NCI-H2081 (cell line): ENCODE data around the gene NTMT1.
"Not testable (repeated sequence)": the region's sequence is repeated elsewhere in the genome, so short reads cannot be mapped to it uniquely, and the experiment has no call there.

Source experiments
- DNase-seq, 2 experiments: peaks; one replicate each; lab custom pipeline; 2025; lab: John Stamatoyannopoulos, UW

NTMT1 gene

GRCh38 chr9:129626079-129626624 is at the start of gene NTMT1:
NTMT1 (plus strand) TSS chr9:129626163; CDS start chr9:129632704, 6,541 bp downstream.
- peak; percentile 73 to 76 for DNase-seq

DNA sequence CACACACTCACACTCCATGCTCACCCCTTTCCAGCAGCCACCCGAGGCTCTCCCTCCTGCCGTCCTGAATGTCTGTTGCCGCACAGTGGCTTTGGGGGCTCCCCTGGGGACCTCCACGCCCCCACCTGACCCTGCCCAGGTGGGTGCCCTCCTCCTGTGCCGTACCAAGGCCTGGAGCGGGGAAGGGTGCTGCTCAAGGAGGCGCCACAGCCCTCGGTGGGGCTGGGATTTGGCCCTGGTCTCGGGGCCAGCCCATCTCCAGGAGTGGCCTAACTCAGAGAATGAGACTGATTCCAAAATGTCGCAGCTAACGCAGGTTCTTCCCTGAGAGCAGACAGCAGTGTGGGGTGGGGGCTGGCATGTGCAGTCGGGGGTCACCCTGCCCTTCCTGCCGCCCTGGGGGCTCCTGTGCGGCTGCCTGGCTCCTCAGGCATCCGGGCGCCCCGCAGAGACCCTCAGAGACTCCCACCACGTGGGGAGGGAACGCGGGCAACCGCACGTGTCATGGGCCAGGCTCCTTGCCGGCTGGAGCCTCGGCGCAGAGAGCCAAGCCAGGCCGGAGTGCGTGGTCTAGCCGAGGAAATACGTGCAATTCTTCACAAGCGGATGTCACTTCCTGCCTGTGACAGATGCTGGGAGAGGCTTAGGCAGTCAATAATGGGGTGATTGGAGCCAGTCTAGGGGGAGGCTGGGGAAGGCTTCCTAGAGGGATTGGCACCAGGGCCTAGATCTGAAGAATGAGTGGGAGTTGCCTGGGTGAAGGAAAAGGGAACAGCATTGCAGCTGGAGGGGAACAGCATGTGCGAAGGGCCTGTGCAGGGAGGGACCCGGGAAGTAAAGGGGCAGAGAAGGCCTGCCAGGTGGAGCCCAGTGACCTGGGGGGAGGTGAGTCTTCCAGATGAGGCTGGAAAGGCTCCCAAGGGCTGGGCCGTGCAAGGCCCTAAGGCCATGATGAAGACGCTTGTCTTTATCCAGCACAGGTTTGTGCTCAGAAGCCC is 49.1 kb upstream of the NTMT1 start:
- DNase-seq, result no peak

DNA sequence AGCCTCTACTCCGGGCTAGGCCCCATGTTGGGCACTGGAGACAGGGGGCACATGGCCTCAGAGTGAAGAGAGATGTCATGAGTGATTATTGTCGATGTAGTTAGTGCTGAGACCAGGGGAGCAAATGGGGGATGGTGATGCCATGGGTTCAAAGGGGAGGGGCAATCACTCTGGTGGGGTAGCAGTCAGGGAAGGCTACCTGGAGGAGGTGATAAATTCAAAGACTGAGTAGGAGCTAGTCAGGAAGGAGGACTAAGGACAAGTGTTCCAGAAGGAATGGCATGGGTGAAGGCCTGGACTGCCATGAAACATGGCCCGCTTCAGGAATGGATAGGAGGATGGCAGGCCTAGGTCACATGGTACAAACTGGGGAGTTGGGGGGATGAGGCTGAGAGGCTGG is 46.7 kb upstream of the NTMT1 start:
- no peak for DNase-seq

GRCh38 chr9:129580211-129580915 is 45.6 kb upstream of the NTMT1 start:
- no peak for DNase-seq

DNA sequence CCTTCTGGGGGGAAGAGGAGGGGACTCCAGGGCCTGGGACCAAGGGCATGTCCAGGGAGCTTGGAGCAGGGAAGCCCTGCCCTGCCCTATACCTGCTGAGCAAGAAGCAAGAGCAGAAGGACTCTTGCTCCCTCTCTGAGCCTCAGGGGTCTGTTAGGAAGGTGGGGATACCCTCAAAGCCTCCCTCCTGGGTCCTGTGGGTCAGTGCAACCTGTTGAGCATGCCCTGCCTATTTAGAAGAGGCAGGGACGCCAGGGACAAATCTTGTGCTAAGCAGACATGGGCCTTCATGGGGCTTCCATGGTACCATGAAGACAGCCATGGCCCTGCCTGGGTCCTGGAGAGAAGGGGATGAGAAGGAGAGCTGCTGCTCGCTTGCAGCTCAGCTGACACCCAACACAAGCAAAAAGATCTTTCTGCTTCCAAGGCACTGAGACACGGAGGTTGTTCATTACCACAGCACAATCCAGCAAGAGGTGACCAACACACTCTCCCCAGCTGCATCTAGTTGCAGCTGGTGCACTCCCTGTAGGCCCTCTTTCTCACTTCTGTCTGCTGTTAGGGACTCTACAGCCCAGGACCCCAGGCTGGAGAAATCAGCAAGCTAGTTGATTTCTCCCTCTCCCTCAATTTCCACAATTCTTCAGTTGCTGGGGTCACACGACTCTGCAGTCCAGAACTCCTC is 44.3 kb upstream of the NTMT1 start:
- no peak for DNase-seq

GRCh38 chr9:129582855-129583254 is 43.1 kb upstream of the NTMT1 start:
- DNase-seq, result no peak

- no peak for DNase-seq
These were observed 42.5 kb upstream of the NTMT1 start for GRCh38 chr9:129583308-129584038.

- DNase-seq, result peak; percentile 5 to 49
These were observed 41.8 kb upstream of the NTMT1 start for GRCh38 chr9:129584136-129584535.

- no peak for DNase-seq
These were observed 40.6 kb upstream of the NTMT1 start for GRCh38 chr9:129585352-129585751.

GRCh38 chr9:129586245-129586644 is 39.7 kb upstream of the NTMT1 start:
- no peak for DNase-seq

DNA sequence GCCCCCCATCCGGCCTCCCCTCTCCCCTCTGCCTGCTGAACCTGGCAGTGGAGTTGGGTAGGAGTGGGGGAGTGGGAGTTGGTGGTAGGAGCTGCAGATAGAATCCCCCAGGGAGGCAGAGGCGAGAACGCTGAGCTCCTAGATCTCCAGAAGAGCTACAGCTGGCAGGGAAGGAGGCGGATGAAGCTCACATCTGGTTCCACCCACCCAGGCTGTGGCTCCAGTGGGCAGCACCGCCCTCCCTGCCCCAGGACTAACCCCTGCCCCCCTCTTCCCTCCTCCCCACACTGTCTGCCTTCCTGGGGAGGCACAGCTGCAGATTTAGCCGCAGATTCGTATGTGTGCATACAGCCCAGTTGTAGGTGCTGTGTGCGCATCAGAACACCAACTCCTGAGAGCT is 39.3 kb upstream of the NTMT1 start:
- DNase-seq, result no peak

- no peak for DNase-seq
These were observed 38.3 kb upstream of the NTMT1 start for GRCh38 chr9:129587487-129588262.

DNA sequence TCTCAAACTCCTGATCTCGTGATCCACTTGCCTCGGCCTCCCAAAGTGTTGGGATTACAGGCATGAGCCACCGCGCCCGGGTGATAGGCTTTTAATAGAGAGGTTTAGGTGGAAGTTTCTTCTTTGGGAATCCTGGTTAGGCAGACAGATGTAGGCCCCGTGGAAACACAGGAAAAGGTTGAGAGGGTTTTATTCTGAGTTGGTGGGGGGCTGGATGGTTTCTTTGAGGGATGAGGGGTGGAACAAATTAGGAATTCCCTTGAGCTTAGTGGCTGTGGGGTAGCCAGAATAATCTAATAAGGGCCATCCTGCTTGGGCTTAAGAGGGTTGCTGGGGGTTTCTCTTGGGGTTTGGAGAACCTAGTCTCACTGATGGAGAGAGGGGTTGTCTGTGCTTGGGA is 35.5 kb upstream of the NTMT1 start:
- DNase-seq, result no peak

GRCh38 chr9:129591916-129592315 is 34.0 kb upstream of the NTMT1 start:
- peak in 1 of 2 experiments; percentile 28 for DNase-seq

- DNase-seq, result not testable (repeated sequence)
These were observed 33.2 kb upstream of the NTMT1 start for GRCh38 chr9:129592790-129593189.

- DNase-seq, result no peak
These were observed 31.3 kb upstream of the NTMT1 start for GRCh38 chr9:129594632-129595031.

DNA sequence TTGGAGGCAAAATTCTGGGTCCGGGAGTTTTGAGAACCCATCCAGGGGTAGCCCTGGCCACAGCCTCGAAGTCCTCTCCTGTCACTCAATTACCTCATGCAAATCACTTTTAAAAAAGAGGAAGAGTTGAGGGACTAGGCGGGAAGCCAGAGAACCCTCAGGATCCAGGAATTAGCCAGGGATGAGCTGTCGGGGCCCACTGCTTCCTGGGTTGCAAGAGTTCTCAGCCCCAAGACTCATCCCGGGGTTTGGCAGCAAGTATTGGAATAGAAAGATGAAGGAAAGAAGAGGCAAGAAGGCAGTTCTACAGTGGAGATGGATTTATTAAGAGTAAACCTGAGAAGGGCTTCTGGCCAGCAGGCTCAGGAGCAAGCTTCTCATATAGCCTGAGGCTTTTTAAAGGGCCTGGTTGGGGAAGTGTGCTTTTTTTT is 30.6 kb upstream of the NTMT1 start:
- DNase-seq, result no peak

GRCh38 chr9:129595903-129596540 is 29.9 kb upstream of the NTMT1 start:
- no peak for DNase-seq

- no peak for DNase-seq
These were observed 29.2 kb upstream of the NTMT1 start for GRCh38 chr9:129596541-129597331.
